H9 (cell line): Measurements from ENCODE around the gene C6orf15. TPM values are rescaled to one million over a fixed set of nuclear protein-coding genes. Genes with fewer than 3 reads are reported as not detected.
A peak's percentile ranks its signal among the peaks of the same experiment; 100 is the strongest.

ENCODE experiments used
- DNase-seq: peaks from one replicate; pipeline ENCODE4 v3.0.0-alpha.2; 2017
- H2AFZ ChIP-seq: one replicate; pipeline ENCODE4 v1.6.1; 2013; ENCODE audit warnings: mild to moderate bottlenecking, low read length, control low read depth, moderate library complexity
- H2AK5ac ChIP-seq: 2 replicates; pipeline ENCODE4 v1.6.1; 2013; ENCODE audit warnings: low read length, control low read depth, mixed read lengths; ENCODE audit not compliant: insufficient read length
- H2BK120ac ChIP-seq: one replicate; pipeline ENCODE4 v1.6.1; 2013; ENCODE audit warnings: low read depth, mild to moderate bottlenecking, low read length, control low read depth, inconsistent platforms; ENCODE audit not compliant: poor library complexity, severe bottlenecking
- H2BK12ac ChIP-seq: 2 replicates; pipeline ENCODE4 v1.6.1; 2013; ENCODE audit warnings: low read length, control low read depth, mixed read lengths, low read depth; ENCODE audit not compliant: insufficient read length
- H2BK15ac ChIP-seq: 2 replicates; pipeline ENCODE4 v1.6.1; 2013; ENCODE audit warnings: low read depth, low read length, control low read depth
- H2BK20ac ChIP-seq: one replicate; pipeline ENCODE4 v1.6.1; 2013; ENCODE audit warnings: low read depth, mild to moderate bottlenecking, low read length, control low read depth, inconsistent platforms; ENCODE audit not compliant: poor library complexity, severe bottlenecking
- H2BK5ac ChIP-seq: 2 replicates; pipeline ENCODE4 v1.6.1; 2013; ENCODE audit warnings: low read length, control low read depth, mixed read lengths; ENCODE audit not compliant: insufficient read length
- H3K14ac ChIP-seq: 2 replicates; pipeline ENCODE4 v1.6.1; 2013; ENCODE audit warnings: low read length, control low read depth; ENCODE audit not compliant: insufficient read depth
- H3K18ac ChIP-seq: 2 replicates; pipeline ENCODE4 v1.6.1; 2013; ENCODE audit warnings: low read depth, mild to moderate bottlenecking, mixed read lengths, low read length, control low read depth; ENCODE audit not compliant: insufficient read length
- H3K23ac ChIP-seq: 2 replicates; pipeline ENCODE4 v1.6.1; 2013; ENCODE audit warnings: low read length, control low read depth, mixed read lengths, low read depth; ENCODE audit not compliant: insufficient read length
- H3K23me2 ChIP-seq: 2 replicates; pipeline ENCODE4 v1.6.1; 2013; ENCODE audit warnings: low read depth, mild to moderate bottlenecking, mixed read lengths, low read length, control low read depth; ENCODE audit not compliant: insufficient read length, poor library complexity, severe bottlenecking
- H3K27ac ChIP-seq: 2 replicates; pipeline ENCODE4 v1.5.1; 2013; ENCODE audit warnings: low read length, control low read depth, mixed read lengths, low read depth; ENCODE audit not compliant: insufficient read length
- H3K27me3 ChIP-seq: 2 replicates; pipeline ENCODE4 v1.6.1; 2013; ENCODE audit warnings: low read length, control low read depth, inconsistent platforms; ENCODE audit not compliant: insufficient read depth
- H3K4ac ChIP-seq: 2 replicates; pipeline ENCODE4 v1.6.1; 2013; ENCODE audit warnings: low read depth, mild to moderate bottlenecking, control low read depth, inconsistent platforms, low read length, moderate library complexity
- H3K4me1 ChIP-seq: 2 replicates; pipeline ENCODE4 v1.6.1; 2013; ENCODE audit warnings: low read length, control low read depth, inconsistent platforms; ENCODE audit not compliant: insufficient read depth
- H3K4me2 ChIP-seq: 2 replicates; pipeline ENCODE4 v1.6.1; 2013; ENCODE audit warnings: low read length, control low read depth, mixed read lengths; ENCODE audit not compliant: insufficient read length, insufficient read depth
- H3K56ac ChIP-seq: 2 replicates; pipeline ENCODE4 v1.6.1; 2013; ENCODE audit warnings: low read depth, mild to moderate bottlenecking, mixed read lengths, low read length, control low read depth; ENCODE audit not compliant: insufficient read length
- H3K79me1 ChIP-seq: 2 replicates; pipeline ENCODE4 v1.6.1; 2013; ENCODE audit warnings: low read depth, mild to moderate bottlenecking, moderate library complexity, low read length, control low read depth, inconsistent platforms; ENCODE audit not compliant: insufficient read depth, poor library complexity, severe bottlenecking
- H3K79me2 ChIP-seq: 2 replicates; pipeline ENCODE4 v1.6.1; 2013; ENCODE audit warnings: low read length, control low read depth, inconsistent platforms; ENCODE audit not compliant: insufficient read depth
- H3K9ac ChIP-seq: 2 replicates; pipeline ENCODE4 v1.6.1; 2013; ENCODE audit warnings: low read length, control low read depth, mixed read lengths; ENCODE audit not compliant: insufficient read length; ENCODE audit errors: extremely low read depth
- H3K9me3 ChIP-seq: one replicate; pipeline ENCODE4 v1.6.1; 2013; ENCODE audit warnings: low read depth, low read length, inconsistent platforms; ENCODE audit not compliant: control insufficient read depth
- H3T11ph ChIP-seq: one replicate; pipeline ENCODE4 v1.6.1; 2013; ENCODE audit warnings: mild to moderate bottlenecking, low read length, control low read depth, inconsistent platforms
- H4K20me1 ChIP-seq: one replicate; pipeline ENCODE4 v1.6.1; 2013; ENCODE audit not compliant: control insufficient read depth, insufficient read length, insufficient read depth
- H4K5ac ChIP-seq: 2 replicates; pipeline ENCODE4 v1.6.1; 2013; ENCODE audit warnings: low read depth, mild to moderate bottlenecking, mixed read lengths, low read length, control low read depth; ENCODE audit not compliant: insufficient read length
- H4K8ac ChIP-seq: replicated peaks from 2 replicates; pipeline ENCODE4 v1.6.1; 2013; ENCODE audit warnings: low read length, control low read depth, mixed read lengths, low read depth; ENCODE audit not compliant: insufficient read length
- H4K91ac ChIP-seq: 2 replicates; pipeline ENCODE4 v1.6.1; 2013; ENCODE audit warnings: low read depth, mild to moderate bottlenecking, moderate library complexity, mixed read lengths, low read length, control low read depth; ENCODE audit not compliant: insufficient read length
- H3K27ac Mint-ChIP-seq, 3 experiments: 2 replicates in 2 of 3; 3 replicates in 1 of 3; pipeline ENCODE4 v1.8.0; 2020 to 2021; ENCODE audit warnings: mixed read lengths in 3 of 3, mild to moderate bottlenecking in 1 of 3, moderate library complexity in 1 of 3
- H3K27me3 Mint-ChIP-seq: 2 replicates; pipeline ENCODE4 v1.8.0; 2021; ENCODE audit warnings: low read depth, mild to moderate bottlenecking, moderate library complexity, mixed read lengths
- H3K36me3 Mint-ChIP-seq, 3 experiments: 2 replicates in 2 of 3; 3 replicates in 1 of 3; pipeline ENCODE4 v1.8.0; 2020 to 2021; ENCODE audit warnings: low read depth in 3 of 3, mixed read lengths in 3 of 3; ENCODE audit not compliant: insufficient read depth in 1 of 3
- H3K4me1 Mint-ChIP-seq, 2 experiments: 2 replicates each; pipeline ENCODE4 v1.8.0; 2020; ENCODE audit warnings: mixed read lengths in 2 of 2
- H3K4me3 Mint-ChIP-seq, 2 experiments: 2 replicates in 1 of 2; 3 replicates in 1 of 2; pipeline ENCODE4 v1.8.0; 2020 to 2021; ENCODE audit warnings: mild to moderate bottlenecking in 2 of 2, mixed read lengths in 2 of 2, moderate library complexity in 1 of 2
- H3K9me3 Mint-ChIP-seq, 2 experiments: 2 replicates in 1 of 2; 3 replicates in 1 of 2; pipeline ENCODE4 v1.8.0; 2020; ENCODE audit warnings: mild to moderate bottlenecking in 2 of 2, mixed read lengths in 2 of 2, moderate library complexity in 1 of 2
- WGBS: extraction: QIAGEN DNeasy Blood & Tissue Kit; methylation state at CpG from one replicate; pipeline ENCODE4 v1.1.7; 2013; ENCODE audit warnings: missing lambda C conversion rate, low lambda C conversion rate, mixed read lengths; ENCODE audit not compliant: insufficient read length; ENCODE audit errors: extremely low coverage; 5-methylcytosine and 5-hydroxymethylcytosine counted together
- total RNA-seq: library from RNA; stranded (reverse); gene quantifications from 2 replicates; pipeline ENCODE4 v1.2.1, GENCODE V29; 2021
- TF ChIP-seq, protein P1 (sequence below): fragments of 200-600 bp; sonication (generic); conservative IDR thresholded peaks from 3 replicates; pipeline ENCODE4 v1.8.0; 2021; ENCODE audit warnings: antibody characterized with exemption, mild to moderate bottlenecking

C6orf15 gene
- total RNA-seq, 1 experiment from 2014 or later = not detected

- no peak overlapping the region for H3K9ac ChIP-seq
- Mint-ChIP-seq H3K4me1 (peaks cover 20 to 26% of the 10 kb centered on the region in 2 experiments), H3K9me3 (no peaks in the 10 kb centered on the region), H3K27ac (peak overlapping the region in 1 of 3 experiments; percentile 10; a peak in 1 of 7 replicates), H3K36me3 (no peaks in the 10 kb centered on the region), H3K27me3 (no peaks in the 10 kb centered on the region; the same call in 1 of the 2 replicates), H3K4me3 (no peak overlapping the region)
- no peak overlapping the region for H3K27ac ChIP-seq
- H4K91ac ChIP-seq = no peak overlapping the region
- H3K27me3 ChIP-seq = no peaks in the 10 kb centered on the region
- H2BK12ac ChIP-seq = no peak overlapping the region
- no peaks in the 10 kb centered on the region for H3K9me3 ChIP-seq
- H3K56ac ChIP-seq = no peak overlapping the region
- no peak overlapping the region for H2AFZ ChIP-seq
- no peak overlapping the region for H2AK5ac ChIP-seq
- no peaks in the 10 kb centered on the region for H4K20me1 ChIP-seq
- H3K4me2 ChIP-seq = no peak overlapping the region
- H3K14ac ChIP-seq = no peak overlapping the region
- H4K5ac ChIP-seq = no peak overlapping the region
- TF ChIP-seq, protein P1, sequence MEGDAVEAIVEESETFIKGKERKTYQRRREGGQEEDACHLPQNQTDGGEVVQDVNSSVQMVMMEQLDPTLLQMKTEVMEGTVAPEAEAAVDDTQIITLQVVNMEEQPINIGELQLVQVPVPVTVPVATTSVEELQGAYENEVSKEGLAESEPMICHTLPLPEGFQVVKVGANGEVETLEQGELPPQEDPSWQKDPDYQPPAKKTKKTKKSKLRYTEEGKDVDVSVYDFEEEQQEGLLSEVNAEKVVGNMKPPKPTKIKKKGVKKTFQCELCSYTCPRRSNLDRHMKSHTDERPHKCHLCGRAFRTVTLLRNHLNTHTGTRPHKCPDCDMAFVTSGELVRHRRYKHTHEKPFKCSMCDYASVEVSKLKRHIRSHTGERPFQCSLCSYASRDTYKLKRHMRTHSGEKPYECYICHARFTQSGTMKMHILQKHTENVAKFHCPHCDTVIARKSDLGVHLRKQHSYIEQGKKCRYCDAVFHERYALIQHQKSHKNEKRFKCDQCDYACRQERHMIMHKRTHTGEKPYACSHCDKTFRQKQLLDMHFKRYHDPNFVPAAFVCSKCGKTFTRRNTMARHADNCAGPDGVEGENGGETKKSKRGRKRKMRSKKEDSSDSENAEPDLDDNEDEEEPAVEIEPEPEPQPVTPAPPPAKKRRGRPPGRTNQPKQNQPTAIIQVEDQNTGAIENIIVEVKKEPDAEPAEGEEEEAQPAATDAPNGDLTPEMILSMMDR = no peak
- H3K23me2 ChIP-seq = no peaks in the 10 kb centered on the region
- H3K4me1 ChIP-seq = peaks cover 2% of the 10 kb centered on the region; the same call in 1 of the 2 replicates
- H2BK120ac ChIP-seq = no peak overlapping the region
- no peak overlapping the region for H3K4ac ChIP-seq
- H2BK5ac ChIP-seq = no peak overlapping the region
- WGBS = no CpG with 5 or more reads among the region's 6 CpGs
- H2BK20ac ChIP-seq = no peak overlapping the region
- no peak overlapping the region for H3K18ac ChIP-seq
- no peaks in the 10 kb centered on the region for H3K79me1 ChIP-seq
- no peaks in the 10 kb centered on the region for H3K79me2 ChIP-seq
- no peak overlapping the region for H4K8ac ChIP-seq
- no peak overlapping the region for H3T11ph ChIP-seq
- H2BK15ac ChIP-seq = no peak overlapping the region
- no peak overlapping the region for H3K23ac ChIP-seq
- DNase-seq = no peak
Observed at GRCh38 chr6:31090973-31091364, 21.4 kb downstream of the C6orf15 start.
